Stimulated activated CD8-positive, alpha-beta memory T cell treated with anti-CD3 and anti-CD28 coated beads, Interleukin-7, amount 100 ng/mL, for 1 hour (primary cell): ENCODE results near the gene GALNT2.

Experiments used
- DNase-seq, 2 donors: peaks; one replicate each; pipeline ENCODE4 v3.0.0-alpha.2; 2020; ENCODE audit warnings: low read depth in 2 of 2

The GALNT2 gene

GRCh38 chr1:230232371-230232771, 165.3 kb downstream of the GALNT2 start:
- no peak for DNase-seq

GRCh38 chr1:230233786-230234185, 166.7 kb downstream of the GALNT2 start:
- no peak for DNase-seq

GRCh38 chr1:230235876-230236275, 168.8 kb downstream of the GALNT2 start:
- no peak for DNase-seq

- no peak for DNase-seq
Measured at GRCh38 chr1:230236301-230237008, 169.4 kb downstream of the GALNT2 start.

GRCh38 chr1:230237009-230237370, 170.0 kb downstream of the GALNT2 start:
- no peak for DNase-seq

- DNase-seq, result no peak
Measured at GRCh38 chr1:230237805-230238204, 170.8 kb downstream of the GALNT2 start.

GRCh38 chr1:230240446-230241086, 173.5 kb downstream of the GALNT2 start:
- no peak for DNase-seq

GRCh38 chr1:230242326-230242725, 175.3 kb downstream of the GALNT2 start:
- no peak for DNase-seq

GRCh38 chr1:230243146-230243545, 176.1 kb downstream of the GALNT2 start:
- no peak for DNase-seq

- no peak for DNase-seq
Measured at GRCh38 chr1:230243583-230244353, 176.7 kb downstream of the GALNT2 start.

- no peak for DNase-seq
Measured at GRCh38 chr1:230246551-230246950, 179.5 kb downstream of the GALNT2 start.

- no peak for DNase-seq
Measured at GRCh38 chr1:230248016-230248888, 181.2 kb downstream of the GALNT2 start.

- no peak for DNase-seq
Measured at GRCh38 chr1:230248889-230249270, 181.8 kb downstream of the GALNT2 start.

GRCh38 chr1:230249695-230250480, 182.8 kb downstream of the GALNT2 start:
- DNase-seq, result no peak

- DNase-seq, result no peak
Measured at GRCh38 chr1:230250666-230251065, 183.6 kb downstream of the GALNT2 start.

- DNase-seq, result no peak
Measured at GRCh38 chr1:230251644-230252191, 184.7 kb downstream of the GALNT2 start.

GRCh38 chr1:230253150-230253549, 186.1 kb downstream of the GALNT2 start:
- DNase-seq, result no peak

- DNase-seq, result no peak
Measured at GRCh38 chr1:230254265-230254664, 187.2 kb downstream of the GALNT2 start.

GRCh38 chr1:230255116-230255515, 188.1 kb downstream of the GALNT2 start:
- DNase-seq, result no peak

GRCh38 chr1:230255991-230256390, 189.0 kb downstream of the GALNT2 start:
- no peak for DNase-seq

- DNase-seq, result no peak
Measured at GRCh38 chr1:230256896-230257295, 189.9 kb downstream of the GALNT2 start.
